HG02642 (cell line): ENCODE results near the gene UNC45B.
"Not testable (repeated sequence)": the region's sequence is repeated elsewhere in the genome, so short reads cannot be mapped to it uniquely, and the experiment has no call there.

ENCODE experiments used
- ATAC-seq: cut with Tn5 transposase; IDR thresholded peaks from one replicate; pipeline ENCODE4 v1.9.1; 2021; ENCODE audit warnings: mild to moderate bottlenecking; ENCODE audit not compliant: unreplicated experiment, poor library complexity

Gene UNC45B

DNA sequence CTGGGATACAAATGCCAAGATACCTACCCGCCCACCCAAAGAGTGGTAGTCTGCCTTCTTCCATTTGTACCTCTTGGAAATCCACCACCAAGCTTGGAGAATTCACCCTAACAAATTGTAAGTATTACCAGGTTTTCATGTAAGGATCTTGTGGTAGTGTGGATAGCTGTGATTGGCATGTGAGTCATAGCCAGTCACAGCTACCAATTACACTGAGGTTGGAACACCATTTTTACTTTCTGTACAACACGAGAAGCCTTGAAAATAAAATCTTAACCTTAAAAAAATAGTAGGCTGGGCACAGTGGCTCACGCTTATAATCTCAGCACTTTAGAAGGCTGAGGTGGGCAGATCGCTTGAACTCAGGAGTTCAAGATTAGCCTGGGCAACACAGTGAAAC lies 65.1 kb downstream of the UNC45B start:
- no peak for ATAC-seq

DNA sequence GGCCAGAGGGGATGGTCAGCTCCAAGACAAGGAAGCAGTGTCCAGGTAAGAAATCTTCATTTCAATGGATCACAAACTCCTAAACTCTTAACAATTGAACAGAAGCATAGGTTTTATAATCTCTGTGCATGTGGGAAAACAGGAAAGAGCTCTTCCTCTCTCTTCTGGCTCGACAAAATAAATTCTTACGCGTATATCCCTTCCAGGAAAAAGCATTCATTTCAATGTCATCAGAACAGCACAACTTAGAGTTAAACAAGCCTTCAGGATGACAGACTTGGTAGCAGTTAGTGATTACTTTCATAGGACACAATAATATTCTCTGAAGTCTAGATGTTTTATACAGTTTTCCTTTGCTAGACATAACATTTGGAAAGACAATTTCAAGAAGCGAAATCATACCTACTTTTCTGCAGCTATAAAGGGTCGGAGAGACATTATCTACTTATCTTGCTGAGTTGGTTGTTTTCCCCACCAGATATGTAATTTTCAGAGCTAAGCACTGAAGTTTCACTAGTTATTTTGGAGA lies 65.9 kb downstream of the UNC45B start:
- no peak for ATAC-seq

DNA sequence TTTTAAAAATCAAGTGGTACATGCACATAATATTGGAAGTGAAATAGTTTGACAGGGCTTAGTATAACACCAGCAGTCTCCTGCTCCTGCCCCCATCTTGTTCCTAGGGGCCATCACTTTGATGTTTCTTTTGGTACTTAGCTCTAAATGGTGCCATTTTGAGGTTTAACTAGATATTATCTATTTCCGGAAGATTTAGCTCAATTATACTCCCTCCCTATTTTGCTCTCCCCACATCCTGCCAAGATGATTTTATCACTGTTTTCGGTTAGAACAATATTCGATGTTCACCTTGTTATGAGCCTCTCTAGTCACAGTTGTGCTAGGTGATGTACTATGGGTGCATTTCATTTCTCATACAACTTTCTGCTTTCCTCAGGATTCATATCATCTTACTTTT lies 66.6 kb downstream of the UNC45B start:
- ATAC-seq = no peak

DNA sequence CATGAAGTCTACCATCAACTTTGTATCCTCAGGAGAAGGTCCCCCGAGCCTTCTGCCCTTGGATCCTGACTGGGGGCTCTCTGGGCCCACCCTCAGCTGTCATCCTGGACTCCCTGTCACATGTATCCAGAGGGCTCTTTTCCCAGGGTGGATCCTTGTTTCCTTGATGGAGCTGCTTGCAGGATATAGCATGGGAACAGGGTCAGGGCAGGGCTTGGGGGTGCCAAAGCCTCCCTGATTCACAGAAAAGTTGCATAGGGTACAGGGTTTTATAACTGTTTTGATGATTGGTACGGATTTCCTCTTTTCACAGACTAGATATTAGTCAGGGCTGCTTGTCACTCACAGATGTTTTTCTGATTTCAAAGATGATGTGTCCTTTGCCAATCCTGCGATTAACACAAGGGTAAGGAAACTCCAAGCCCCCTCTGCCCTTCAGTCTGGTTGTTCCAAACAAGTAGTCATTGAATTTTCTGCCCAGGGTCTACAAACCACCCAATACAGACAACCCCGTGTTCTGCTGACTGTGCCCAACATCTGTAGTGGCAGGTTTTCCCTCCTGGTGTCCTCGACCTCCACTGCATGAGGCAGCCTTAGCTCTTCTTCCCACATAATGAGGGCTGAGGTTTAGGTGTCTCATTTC lies 67.1 kb downstream of the UNC45B start:
- ATAC-seq = no peak

DNA sequence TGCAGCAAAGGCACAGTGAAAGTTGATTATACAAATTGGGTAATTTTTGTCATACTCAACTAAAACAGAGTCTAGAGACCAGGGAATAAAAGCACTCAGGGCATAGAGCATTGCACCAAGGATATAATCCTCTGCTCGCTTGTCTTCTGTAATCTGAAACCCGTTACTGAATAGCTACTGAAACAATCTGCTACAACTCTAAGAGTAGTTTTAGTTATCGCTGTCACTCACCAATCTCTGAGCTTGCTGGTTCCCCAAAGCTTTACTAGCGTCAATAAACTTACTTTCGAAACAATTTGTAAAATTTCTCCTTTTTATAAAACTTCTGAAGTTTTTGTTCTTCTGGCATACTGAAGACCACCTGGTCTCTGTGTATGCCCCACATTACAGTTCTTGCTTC lies 69.5 kb downstream of the UNC45B start:
- no peak for ATAC-seq

DNA sequence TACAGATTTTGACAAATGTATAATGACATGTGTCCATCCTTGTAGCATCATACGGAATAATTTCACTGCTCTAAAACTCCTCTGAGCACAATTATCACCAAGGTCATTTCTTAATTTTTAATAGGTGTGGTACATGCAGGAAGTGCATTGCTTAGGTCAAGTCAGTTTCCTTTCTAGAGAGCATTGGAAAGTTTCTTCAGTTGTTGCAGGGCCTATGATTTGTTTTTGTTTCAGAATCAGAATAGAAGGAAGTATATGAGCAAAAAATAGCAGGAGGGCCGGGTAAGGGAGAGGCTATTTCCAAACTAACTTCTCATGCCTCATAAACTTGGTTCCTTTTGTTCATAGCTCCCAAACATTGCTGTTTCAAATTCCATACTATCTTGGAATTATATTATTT lies 71.3 kb downstream of the UNC45B start:
- ATAC-seq = no peak

DNA sequence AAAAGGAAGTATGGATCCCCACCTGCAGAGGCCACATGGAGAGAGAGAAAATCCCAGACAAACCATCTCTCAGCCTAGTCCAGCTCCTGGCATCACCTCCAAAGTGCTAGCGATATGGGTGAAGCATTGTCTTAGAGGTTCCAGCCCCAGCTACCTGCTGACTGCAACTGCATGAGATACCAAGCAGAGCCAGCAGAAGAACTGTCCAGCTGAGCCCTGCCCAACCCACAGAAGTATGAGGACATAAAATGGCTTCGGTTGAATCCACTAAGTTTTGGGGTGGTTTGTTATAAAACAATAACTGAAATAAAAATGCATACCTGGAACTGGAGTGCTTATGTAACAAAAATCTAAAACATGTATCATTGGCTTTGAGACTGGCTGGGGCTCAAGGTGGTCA lies 74.8 kb downstream of the UNC45B start:
- ATAC-seq = no peak

DNA sequence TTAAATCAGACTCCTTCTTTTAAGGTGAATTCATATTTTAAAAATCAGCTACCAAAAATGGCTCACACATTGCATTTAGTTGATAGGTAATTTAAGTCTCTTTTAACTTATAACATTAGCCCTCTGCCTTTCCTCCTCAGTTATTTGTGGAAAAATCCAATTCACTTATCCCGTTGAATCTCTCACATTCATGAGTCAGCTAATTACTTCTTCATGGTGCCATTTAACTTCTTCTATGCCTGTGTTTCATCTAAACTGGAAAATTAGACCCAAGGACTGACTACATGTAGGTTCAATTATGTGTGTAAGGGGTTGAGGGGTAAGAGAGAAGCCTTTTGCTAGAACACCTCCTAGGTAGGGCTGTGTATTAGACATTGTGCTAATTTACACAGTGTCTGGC lies 76.8 kb downstream of the UNC45B start:
- no peak for ATAC-seq

DNA sequence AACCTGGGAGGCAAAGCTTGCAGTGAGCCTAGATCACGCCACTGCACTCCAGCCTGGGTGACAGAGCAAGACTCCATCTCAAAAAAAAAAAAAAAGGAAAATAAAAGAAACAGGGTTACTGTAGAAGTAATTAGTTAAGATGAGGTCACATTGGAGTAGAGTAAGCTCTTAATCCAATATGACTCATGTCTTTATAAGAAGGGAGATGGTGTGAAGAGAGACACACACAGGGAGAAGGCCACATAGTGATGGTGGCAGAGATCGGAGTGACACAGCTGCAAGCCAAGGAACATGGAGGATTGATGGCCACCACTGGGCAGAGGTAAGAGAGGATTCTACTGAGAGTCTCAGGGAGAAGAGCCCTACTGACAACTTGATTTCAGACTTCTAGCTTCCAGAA lies 79.9 kb downstream of the UNC45B start:
- no peak for ATAC-seq

DNA sequence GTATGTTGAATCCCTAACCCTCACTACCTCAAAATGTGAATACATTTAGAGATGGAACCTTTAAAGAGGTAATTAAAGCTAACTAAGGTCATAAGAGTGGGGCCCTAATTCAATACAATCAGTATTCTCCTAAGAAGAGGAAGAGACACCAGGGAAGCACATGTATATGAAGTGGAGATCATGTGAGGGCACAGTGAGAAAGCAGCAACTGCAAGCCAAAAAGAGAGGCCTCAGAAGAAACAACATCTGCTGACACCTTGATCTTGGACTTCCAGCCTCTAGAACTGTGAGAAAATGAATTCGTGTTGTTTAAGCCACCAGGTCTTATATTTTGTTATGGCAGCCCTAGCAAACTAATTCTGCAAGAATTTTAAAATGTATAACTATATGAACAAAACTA lies 82.0 kb downstream of the UNC45B start:
- ATAC-seq = no peak

DNA sequence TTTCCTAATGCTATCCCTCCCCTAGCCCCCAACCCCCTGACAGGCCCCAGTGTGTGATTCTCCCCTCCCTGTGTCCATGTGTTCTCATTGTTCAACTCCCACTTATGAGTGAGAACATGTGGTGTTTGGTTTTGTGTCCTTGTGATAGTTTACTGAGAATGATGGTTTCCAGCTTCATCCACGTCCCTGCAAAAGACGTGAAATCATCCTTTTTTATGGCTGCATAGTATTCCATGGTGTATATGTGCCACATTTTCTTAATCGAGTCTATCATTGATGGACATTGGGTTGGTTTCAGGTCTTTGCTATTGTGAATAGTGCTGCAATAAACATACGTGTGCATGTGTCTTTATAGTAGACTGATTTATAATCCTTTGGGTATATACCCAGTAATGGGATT lies 86.7 kb downstream of the UNC45B start:
- ATAC-seq = not testable (repeated sequence)

DNA sequence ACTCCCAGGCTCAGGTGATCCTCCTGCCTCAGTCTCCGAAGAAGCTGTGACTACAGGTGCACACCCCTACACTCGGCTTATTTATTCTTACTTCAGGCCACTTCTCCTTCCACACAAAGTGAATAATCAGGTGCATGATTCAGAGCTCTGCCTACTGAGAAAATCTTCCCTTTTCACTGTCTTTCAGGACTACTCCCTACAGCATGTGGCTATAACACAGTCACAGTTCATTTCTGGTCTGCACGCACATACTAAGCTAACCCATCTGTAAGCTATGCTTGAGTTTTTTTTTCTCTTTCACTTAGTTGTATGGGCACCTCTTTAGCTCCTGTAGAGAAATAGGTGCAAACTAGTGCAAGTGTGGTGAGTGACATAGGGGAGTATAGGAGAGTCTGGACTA lies 87.7 kb downstream of the UNC45B start:
- ATAC-seq = no peak

DNA sequence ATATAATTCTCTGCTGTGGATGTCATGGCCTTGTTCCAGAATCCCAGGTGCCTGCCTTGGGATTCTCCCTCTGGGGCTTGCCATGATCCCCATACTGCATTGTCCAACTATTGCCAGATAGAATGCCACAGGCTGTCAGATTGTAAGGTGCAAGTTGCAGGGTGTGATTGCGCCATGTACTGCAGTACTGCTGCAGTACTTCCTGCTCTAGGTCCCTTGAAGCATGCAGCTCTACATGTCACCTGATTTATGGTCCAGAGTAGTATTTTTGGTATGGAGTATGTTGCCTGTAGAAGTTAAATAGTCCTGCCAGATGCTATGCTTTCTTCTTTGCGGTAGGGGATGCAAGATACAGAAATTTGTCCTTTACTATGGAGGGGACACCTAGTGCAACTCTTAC lies 88.3 kb downstream of the UNC45B start:
- ATAC-seq = no peak

DNA sequence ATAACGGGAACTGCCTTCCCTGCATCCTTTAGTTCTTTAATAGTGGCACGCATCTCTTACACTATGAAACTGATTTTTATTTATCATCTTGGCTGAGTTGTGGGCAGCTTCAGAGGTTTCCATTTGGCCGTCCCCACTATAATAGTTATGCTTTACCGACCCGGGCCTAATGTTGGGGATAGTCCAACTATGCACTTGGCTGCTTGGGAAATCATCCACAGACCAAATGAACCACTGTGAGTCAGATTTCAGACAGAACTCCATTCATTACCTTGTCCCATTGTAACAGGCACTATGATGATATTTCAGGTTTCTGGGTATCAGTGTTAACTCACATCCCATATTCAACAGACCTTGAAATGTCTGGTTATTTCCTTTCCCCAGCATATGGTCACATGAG lies 89.2 kb downstream of the UNC45B start:
- ATAC-seq = no peak

DNA sequence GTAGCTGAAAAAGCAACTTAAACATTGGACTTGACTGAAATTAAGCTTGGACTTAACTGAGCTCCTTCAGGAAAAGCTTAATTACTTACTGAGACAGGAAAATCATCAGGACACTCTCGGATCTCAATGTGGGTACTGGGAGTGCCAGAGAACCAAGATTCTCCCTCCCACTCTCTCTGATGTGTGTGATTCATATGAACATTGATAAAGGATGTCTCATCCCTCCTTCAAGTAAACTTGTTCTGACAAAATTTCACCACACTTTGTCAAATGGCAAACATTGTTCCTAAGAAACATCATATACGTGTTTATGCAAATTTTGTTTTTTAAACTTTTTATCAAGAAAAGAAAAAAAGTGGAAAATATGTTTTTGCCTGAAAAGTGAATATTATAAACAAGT lies 91.2 kb downstream of the UNC45B start:
- no peak for ATAC-seq
